ENCODE data around the gene THYN1. TPM values are rescaled to one million over a fixed set of nuclear protein-coding genes. Genes with fewer than 3 reads are reported as not detected.

Gene THYN1
- total RNA-seq, 1 donor from 2014 or later = 69.6 TPM

- H3K27me3 Mint-ChIP-seq = peaks cover 73% of the 10 kb centered on the region
- no peaks in the 10 kb centered on the region for H3K36me3 Mint-ChIP-seq (ENCODE audit: insufficient read depth)
- H3K4me3 Mint-ChIP-seq (ENCODE audit: low read depth) = no peak overlapping the region
- H3K4me1 Mint-ChIP-seq (ENCODE audit: low read depth) = peaks cover 4% of the 10 kb centered on the region
- H3K9me3 Mint-ChIP-seq (ENCODE audit: low read depth) = no peaks in the 10 kb centered on the region
- no peak for TF ChIP-seq CTCF (IDR thresholded peaks at IDR 0.05; ENCODE audit: unreplicated experiment)
- no peak for DNase-seq (ENCODE audit: low spot score, unreplicated experiment)
- H3K27ac Mint-ChIP-seq = no peak overlapping the region
Measured at GRCh38 chr11:134272381-134273316, 19.5 kb upstream of the THYN1 start.

GRCh38 chr11:134271978-134272377, 18.8 kb upstream of the THYN1 start:
- no peaks in the 10 kb centered on the region for H3K36me3 Mint-ChIP-seq (ENCODE audit: insufficient read depth)
- H3K27ac Mint-ChIP-seq = no peak overlapping the region
- H3K9me3 Mint-ChIP-seq (ENCODE audit: low read depth) = no peaks in the 10 kb centered on the region
- peaks cover 1% of the 10 kb centered on the region for H3K4me1 Mint-ChIP-seq (ENCODE audit: low read depth)
- no peak for TF ChIP-seq CTCF (IDR thresholded peaks at IDR 0.05; ENCODE audit: unreplicated experiment)
- H3K27me3 Mint-ChIP-seq = peaks cover 67% of the 10 kb centered on the region
- no peak for DNase-seq (ENCODE audit: low spot score, unreplicated experiment)
- H3K4me3 Mint-ChIP-seq (ENCODE audit: low read depth) = no peak overlapping the region

GRCh38 chr11:134270250-134270714, 17.1 kb upstream of the THYN1 start:
- H3K9me3 Mint-ChIP-seq (ENCODE audit: low read depth) = no peaks in the 10 kb centered on the region
- no peaks in the 10 kb centered on the region for H3K36me3 Mint-ChIP-seq (ENCODE audit: insufficient read depth)
- H3K27me3 Mint-ChIP-seq = peaks cover 57% of the 10 kb centered on the region
- H3K27ac Mint-ChIP-seq = no peak overlapping the region
- H3K4me3 Mint-ChIP-seq (ENCODE audit: low read depth) = no peak overlapping the region
- no peaks in the 10 kb centered on the region for H3K4me1 Mint-ChIP-seq (ENCODE audit: low read depth)
- peak; percentile 31 for TF ChIP-seq CTCF (IDR thresholded peaks at IDR 0.05; ENCODE audit: unreplicated experiment)
- no peak for DNase-seq (ENCODE audit: low spot score, unreplicated experiment)

- no peak for TF ChIP-seq CTCF (IDR thresholded peaks at IDR 0.05; ENCODE audit: unreplicated experiment)
- Mint-ChIP-seq H3K27ac (no peak overlapping the region), H3K36me3 (ENCODE audit: insufficient read depth) (peaks cover 1% of the 10 kb centered on the region), H3K27me3 (peaks cover 35% of the 10 kb centered on the region), H3K4me1 (ENCODE audit: low read depth) (no peaks in the 10 kb centered on the region), H3K9me3 (ENCODE audit: low read depth) (no peaks in the 10 kb centered on the region), H3K4me3 (ENCODE audit: low read depth) (no peak overlapping the region)
- DNase-seq (ENCODE audit: low spot score, unreplicated experiment) = no peak
Measured at GRCh38 chr11:134267966-134268365, 14.8 kb upstream of the THYN1 start.

GRCh38 chr11:134267461-134267860, 14.3 kb upstream of the THYN1 start:
- H3K36me3 Mint-ChIP-seq (ENCODE audit: insufficient read depth) = peaks cover 1% of the 10 kb centered on the region
- H3K27ac Mint-ChIP-seq = no peak overlapping the region
- no peak for TF ChIP-seq CTCF (IDR thresholded peaks at IDR 0.05; ENCODE audit: unreplicated experiment)
- no peaks in the 10 kb centered on the region for H3K4me1 Mint-ChIP-seq (ENCODE audit: low read depth)
- no peak overlapping the region for H3K4me3 Mint-ChIP-seq (ENCODE audit: low read depth)
- no peaks in the 10 kb centered on the region for H3K9me3 Mint-ChIP-seq (ENCODE audit: low read depth)
- peaks cover 30% of the 10 kb centered on the region for H3K27me3 Mint-ChIP-seq
- DNase-seq (ENCODE audit: low spot score, unreplicated experiment) = no peak
